GM19395 (cell line): ENCODE measurements around the gene CNTNAP3B.
A peak's percentile ranks its signal among the peaks of the same experiment; 100 is the strongest.
"Not testable (repeated sequence)": the region's sequence is repeated elsewhere in the genome, so short reads cannot be mapped to it uniquely, and the experiment has no call there.

Source experiments
- ATAC-seq: cut with Tn5 transposase; IDR thresholded peaks from one replicate; pipeline ENCODE4 v1.9.1; 2021; ENCODE audit warnings: mild to moderate bottlenecking, moderate library complexity; ENCODE audit not compliant: unreplicated experiment

Gene CNTNAP3B

GRCh38 chr9:41977965-41978600, 151.1 kb downstream of the CNTNAP3B start:
- ATAC-seq: not testable (repeated sequence)

- ATAC-seq: not testable (repeated sequence)
These were observed 154.3 kb downstream of the CNTNAP3B start for GRCh38 chr9:41974906-41975305.

GRCh38 chr9:41953007-41953406, 176.2 kb downstream of the CNTNAP3B start:
- not testable (repeated sequence) for ATAC-seq

- not testable (repeated sequence) for ATAC-seq
These were observed 187.5 kb downstream of the CNTNAP3B start for GRCh38 chr9:41941738-41942137.

- ATAC-seq: not testable (repeated sequence)
These were observed 191.1 kb downstream of the CNTNAP3B start for GRCh38 chr9:41938143-41938542.

- not testable (repeated sequence) for ATAC-seq
These were observed 193.5 kb downstream of the CNTNAP3B start for GRCh38 chr9:41935727-41936126.

GRCh38 chr9:41929172-41929571, 200.1 kb downstream of the CNTNAP3B start:
- ATAC-seq: not testable (repeated sequence)

GRCh38 chr9:41917374-41917773, 211.9 kb downstream of the CNTNAP3B start:
- not testable (repeated sequence) for ATAC-seq

GRCh38 chr9:41905488-41905887, 223.7 kb downstream of the CNTNAP3B start:
- ATAC-seq: not testable (repeated sequence)

- ATAC-seq: not testable (repeated sequence)
These were observed 226.5 kb downstream of the CNTNAP3B start for GRCh38 chr9:41902762-41903161.

- ATAC-seq: not testable (repeated sequence)
These were observed 230.4 kb downstream of the CNTNAP3B start for GRCh38 chr9:41898720-41899343.

- not testable (repeated sequence) for ATAC-seq
These were observed 254.7 kb downstream of the CNTNAP3B start for GRCh38 chr9:41874557-41874956.

GRCh38 chr9:41855422-41855821, 273.8 kb downstream of the CNTNAP3B start:
- ATAC-seq: not testable (repeated sequence)

GRCh38 chr9:41851848-41852740, 277.1 kb downstream of the CNTNAP3B start:
- peak; percentile 61 for ATAC-seq

GRCh38 chr9:41847829-41848228, 281.4 kb downstream of the CNTNAP3B start:
- ATAC-seq: not testable (repeated sequence)
